22Rv1 (cell line): ENCODE results near the gene UTF1.

ENCODE experiments used
- H3K27ac ChIP-seq: fragments of 450-650 bp; 2 replicates; pipeline ENCODE4 v1.5.1; 2017
- CTCF ChIP-seq: fragments of 450-650 bp; IDR thresholded peaks from 2 replicates; pipeline ENCODE4 v1.5.1; 2017; ENCODE audit warnings: mild to moderate bottlenecking
- ZFX ChIP-seq: fragments of 450-650 bp; IDR thresholded peaks from 2 replicates; pipeline ENCODE4 v1.6.1; 2017; ENCODE audit warnings: antibody characterized with exemption, borderline replicate concordance

The UTF1 gene

DNA sequence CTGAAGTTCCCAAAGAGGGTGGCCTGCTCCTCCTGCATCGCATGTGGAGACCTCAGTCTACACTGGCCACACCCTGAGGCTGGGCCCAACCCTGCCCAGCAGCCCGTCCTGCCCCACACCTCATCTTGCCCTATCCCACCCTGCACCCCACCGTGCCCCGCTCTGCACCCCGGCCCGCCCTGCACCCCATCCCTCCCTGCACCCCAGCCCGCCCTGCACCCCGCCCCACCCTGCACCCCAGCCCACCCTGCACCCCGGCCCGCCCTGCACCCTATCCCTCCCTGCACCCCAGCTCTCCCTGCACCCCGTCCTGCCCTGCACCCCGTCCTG lies 22.2 kb downstream of the UTF1 start:
- no peak overlapping the region for H3K27ac ChIP-seq
- TF ChIP-seq CTCF (no peak), ZFX (no peak)

DNA sequence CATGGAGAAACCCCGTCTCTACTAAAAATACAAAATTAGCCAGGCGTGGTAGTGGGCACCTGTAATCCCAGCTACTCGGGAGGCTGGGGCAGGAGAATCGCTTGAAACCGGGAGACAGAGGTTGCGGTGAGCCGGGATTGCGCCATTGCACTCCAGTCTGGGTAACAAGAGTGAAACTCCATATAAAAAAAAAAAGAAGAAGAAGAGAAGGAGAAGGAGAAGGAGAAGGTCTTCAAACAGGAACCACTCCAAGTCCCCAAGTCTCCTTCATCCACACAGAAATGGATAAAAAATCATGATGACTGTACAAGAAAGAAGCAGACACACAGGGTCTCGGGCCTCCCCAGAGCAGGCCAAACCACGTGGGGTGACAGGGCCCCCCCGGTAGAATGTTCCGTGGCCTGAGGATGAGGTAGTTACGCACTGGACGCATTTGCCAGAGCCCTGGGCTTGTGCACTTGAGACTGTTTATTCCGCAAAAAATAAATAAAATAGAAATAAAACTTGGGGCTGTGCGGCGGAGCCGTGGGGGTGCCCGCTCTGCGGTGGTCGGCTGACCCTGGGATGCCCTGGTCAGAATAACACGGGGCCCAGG lies 23.4 kb downstream of the UTF1 start:
- no peak for TF ChIP-seq ZFX
- TF ChIP-seq CTCF: no peak
- H3K27ac ChIP-seq: no peak overlapping the region

- H3K27ac ChIP-seq: no peak overlapping the region
- TF ChIP-seq CTCF (no peak), ZFX (no peak)
Observed at GRCh38 chr10:133254421-133255120, 24.6 kb downstream of the UTF1 start.

DNA sequence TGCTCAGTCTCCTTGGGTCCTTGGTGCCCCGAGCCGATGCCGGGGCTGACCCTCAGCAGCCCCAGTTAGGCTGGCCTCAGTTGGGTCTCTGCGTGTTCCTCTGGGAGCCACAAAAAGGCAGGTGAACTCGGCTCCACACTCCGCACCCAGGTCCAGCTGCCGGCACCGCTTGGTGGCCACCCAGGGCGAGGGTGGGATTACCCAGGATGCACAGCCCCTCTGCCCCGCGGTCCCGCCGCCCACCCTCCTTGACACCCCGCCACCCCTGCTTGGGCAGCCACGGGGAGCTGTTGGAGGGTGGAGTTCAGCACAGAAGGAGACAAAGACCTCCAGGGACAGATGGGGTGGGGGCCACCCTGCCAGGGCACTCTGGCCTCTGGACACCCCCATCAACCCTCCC lies 25.3 kb downstream of the UTF1 start:
- TF ChIP-seq CTCF (no peak), ZFX (no peak)

DNA sequence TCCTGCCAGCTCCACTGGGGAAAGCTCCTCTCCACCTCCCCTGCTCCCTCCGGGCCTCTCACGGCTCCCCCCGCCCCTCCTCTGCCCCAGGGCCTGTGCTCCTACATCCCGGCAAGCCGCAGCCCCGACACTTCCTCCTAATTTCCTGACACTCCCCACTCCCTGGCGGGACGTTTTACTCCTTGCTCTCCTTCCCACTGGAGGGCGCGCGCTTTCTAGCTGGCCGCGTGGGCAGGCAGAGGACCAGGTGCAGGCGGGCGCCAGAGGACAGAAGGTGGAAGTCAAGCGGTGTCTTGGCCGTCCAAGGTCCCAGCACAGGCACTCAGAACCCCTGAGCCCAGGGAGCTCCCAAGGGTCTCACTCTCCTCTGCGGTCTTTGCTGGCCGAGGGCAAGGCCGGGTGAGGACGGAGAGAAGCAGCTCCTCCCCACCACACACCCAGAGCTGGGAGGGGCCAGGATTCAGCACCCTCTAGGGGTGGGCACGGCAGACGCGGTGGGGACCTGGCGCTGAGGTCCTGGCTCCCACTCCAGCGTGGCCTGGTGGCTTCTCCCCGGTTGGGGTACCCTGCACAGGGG lies 27.6 kb downstream of the UTF1 start:
- H3K27ac ChIP-seq: no peak overlapping the region

More for the DNA sequence above, 25.3 kb downstream of the UTF1 start:
- H3K27ac ChIP-seq: no peak overlapping the region

DNA sequence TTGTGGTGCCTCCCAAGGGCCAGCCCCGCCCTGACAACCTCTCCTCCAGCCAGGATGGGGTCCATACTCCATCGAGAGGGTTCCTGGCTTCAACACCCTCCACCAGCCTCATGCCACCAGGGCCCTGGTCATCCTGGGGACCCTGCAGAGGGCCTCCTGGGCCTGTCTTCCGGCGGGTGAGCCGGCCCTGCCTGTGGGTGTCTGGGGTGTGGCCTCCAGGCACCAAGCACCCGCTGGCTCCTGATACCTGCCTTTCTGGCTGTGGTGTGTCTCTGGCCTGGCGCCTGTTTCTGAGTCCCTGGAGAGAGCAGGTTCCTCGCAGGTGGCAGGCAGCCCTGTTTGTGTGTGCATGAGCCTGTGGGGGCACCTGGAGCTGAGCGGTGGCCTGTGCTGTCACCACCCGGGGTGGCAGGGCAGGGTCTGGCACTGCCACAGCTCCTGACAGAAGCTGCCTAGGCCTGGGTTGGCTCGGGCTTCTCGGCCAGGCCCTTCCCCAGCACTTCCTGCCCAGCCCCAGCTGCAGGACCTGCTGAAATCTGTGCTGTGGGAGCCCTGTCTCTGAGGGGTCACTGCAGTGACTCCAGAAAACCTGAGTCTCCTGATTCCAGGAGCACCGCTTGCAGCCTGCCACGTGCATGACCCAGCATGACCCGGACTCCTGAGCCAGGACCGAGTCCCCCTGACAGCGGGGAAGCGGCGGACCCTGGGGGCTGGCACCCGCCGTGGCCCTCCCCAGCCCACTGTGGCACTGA lies 28.2 kb downstream of the UTF1 start:
- no peak for TF ChIP-seq ZFX
- TF ChIP-seq CTCF: no peak
- H3K27ac ChIP-seq: no peak overlapping the region

More for the DNA sequence above, 27.6 kb downstream of the UTF1 start:
- TF ChIP-seq ZFX (no peak), CTCF (peak; percentile 89)
